ENCODE data around the gene MYBBP1A.

- TF ChIP-seq CTCF (IDR thresholded peaks at IDR 0.05) (no peak), EP300 (IDR thresholded peaks at IDR 0.05) (no peak), POLR2A (IDR thresholded peaks at IDR 0.05) (no peak)
Observed at GRCh38 chr17:4591529-4591928, 36.3 kb upstream of the MYBBP1A start.
